GM19240 (cell line): ENCODE measurements around the gene CPVL.

Experiments
- DNase-seq: peaks from one replicate; pipeline ENCODE4 v3.0.0; 2011; ENCODE audit warnings: low spot score; ENCODE audit not compliant: insufficient read length

The CPVL gene

DNA sequence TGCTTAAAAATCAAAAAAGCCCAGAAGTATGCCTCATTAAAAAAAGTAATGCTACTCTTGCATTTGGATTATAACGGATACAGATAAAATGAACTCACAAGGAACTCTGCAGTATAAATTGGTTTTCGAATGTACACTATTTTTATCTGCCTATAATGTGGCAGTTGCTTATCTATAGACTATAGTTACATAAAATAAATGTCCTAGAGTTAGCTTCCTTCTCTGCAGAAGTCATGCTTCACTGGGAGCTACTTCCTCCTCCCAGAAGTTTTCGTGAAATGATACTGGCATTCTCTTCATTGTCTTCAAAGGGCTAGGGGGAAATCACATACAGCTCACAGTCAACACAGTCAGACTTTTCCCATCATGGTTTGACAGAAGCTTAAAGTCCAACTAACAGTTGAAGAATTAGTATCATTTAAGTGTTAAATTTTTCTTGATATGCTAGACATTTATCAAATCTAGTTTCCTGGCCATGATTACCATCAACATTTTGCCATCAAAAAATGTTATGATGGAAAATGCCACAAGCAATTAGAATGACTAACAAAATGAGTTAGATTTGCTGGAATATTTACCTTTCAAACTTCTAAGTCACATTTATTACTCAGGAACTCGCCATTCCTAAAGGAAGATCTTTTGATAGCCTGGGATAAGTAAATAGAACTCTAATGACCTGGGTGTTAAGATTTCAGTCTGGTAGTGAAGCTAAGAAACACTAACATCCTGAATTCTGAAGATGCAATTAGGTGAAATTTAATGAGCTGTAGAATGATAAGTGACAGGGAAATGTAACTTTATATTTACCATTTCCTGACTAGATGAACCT, 100.9 kb downstream of the CPVL start:
- DNase-seq: no peak

DNA sequence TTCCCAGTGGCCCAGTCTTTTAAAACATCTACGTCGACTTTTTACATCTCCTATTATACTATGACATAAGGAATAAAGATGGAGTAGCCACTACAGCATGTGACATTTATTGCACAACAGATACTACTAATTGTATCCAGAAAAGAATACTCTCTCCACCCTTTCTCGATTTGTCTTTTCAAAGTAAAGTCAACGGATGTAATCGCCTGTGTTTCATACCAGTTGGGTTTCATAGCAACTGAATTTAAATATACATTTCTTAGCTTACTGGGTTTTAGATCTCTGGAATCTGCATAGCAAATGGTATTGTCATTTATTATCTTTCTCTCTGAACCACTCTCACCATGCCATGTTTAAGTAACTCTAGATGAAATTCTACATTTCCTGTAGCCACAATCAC, 101.8 kb downstream of the CPVL start:
- no peak for DNase-seq

- no peak for DNase-seq
Measured at GRCh38 chr7:29043576-29043975, 102.8 kb downstream of the CPVL start.

DNA sequence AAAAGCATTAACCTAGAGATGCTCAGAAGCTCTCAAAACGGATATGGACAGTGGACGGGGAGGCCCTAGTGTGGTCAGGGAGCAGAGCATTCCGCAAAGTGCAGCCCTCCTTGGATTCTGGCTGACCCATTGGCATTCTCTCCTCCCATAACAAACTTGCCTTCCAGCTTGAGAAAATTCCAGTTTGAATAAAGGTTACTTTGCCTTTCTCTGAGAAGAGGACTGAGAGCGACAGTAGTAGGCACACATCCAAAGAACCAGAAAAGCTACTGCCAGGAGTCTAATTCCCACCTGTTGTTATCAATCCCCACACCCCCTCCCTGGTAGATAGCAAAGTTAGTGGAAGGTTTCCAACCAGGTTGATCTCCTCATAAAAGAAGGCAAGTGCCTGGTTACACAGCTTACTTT, 103.5 kb downstream of the CPVL start:
- no peak for DNase-seq

DNA sequence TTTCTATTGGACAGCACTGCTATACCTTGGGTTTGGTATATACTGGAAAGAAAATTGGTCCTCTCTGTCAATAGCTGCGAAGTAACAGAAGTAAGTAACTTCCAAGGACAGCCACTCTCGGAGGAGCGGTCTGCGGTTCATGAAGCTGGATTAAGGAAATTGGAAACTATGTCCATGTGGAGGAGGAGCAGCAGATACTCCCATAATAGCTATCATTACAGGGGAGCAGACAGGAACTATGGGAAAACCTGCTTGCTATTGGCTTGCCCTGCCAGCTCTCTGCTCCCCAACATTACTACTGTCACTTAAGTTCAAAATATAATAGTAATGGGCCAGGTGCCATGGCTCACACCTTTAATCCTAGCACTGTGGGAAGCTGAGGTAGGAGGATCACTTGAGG, 104.3 kb downstream of the CPVL start:
- no peak for DNase-seq

DNA sequence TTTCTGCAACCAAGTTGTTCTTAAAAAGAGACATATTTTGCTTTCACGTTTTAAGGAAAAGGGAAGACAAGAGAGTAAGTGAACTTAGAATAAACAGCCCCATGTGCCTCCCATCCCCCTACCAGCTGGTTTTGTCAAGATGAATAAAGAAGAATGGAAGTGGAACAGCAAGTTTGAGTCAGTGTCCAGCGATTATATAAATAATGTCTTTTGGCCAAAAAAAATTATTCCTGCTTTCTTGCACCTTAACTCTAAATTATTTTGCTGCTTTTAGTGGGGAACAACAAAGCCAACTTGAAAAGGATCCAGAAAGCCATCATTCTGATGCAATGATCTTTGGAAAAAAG, 105.8 kb downstream of the CPVL start:
- no peak for DNase-seq

GRCh38 chr7:29039821-29040578, 106.3 kb downstream of the CPVL start:
- no peak for DNase-seq

GRCh38 chr7:29038463-29038862, 107.9 kb downstream of the CPVL start:
- no peak for DNase-seq

DNA sequence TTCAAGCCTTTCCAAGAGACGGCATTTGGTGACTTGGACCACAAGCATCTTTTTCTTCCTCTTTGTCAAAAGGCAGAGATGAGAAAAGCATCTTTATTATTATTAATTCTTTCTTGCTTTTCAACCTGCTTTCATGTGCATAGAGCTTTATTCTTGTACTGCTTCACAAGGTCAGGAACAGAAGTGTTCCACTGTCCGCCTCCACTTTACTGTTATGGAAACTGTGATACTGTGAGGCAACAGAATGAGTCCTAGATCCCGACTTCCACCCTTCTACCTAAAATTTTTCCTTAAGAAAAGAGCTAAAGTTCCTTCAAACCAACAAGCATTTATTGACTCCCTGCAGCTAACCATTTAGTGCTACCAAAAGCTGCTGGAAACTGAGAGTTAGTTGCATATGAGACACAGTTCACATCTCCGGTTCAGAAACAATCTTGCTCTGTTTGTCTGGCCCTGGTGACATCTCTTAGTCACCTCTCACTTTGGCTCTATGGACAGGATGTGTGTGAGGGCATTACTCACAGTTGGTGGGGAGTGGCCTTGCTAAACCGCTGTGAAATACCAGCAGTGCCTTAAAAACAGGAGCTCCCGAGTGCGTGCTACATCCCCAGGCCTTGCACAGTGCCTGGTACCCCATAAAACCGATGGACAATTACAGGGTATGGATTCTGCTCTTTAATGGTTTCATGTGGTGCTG, 111.1 kb downstream of the CPVL start:
- DNase-seq: no peak

DNA sequence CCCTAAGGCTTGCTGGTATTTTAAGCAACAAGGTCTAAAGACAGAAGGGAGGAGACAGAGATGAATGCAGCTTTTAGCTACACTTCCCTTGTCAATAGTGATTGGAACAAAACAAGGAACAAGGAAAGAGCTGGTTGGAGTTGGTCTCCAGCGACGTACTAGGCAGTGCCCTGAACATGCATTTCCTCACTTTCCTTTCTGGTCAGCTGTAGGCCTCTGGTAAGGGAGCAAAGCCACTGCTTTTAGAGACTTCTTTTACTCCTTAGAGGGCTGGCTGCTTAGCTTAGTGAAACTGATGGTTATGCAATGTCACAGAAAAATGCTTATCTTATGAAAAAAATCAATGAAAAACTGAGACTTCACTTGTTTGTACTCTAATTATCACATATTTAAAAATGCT, 112.8 kb downstream of the CPVL start:
- no peak for DNase-seq

GRCh38 chr7:29032146-29032545, 114.2 kb downstream of the CPVL start:
- no peak for DNase-seq

GRCh38 chr7:29030781-29031275, 115.5 kb downstream of the CPVL start:
- DNase-seq: no peak

GRCh38 chr7:29022291-29022988, 123.9 kb downstream of the CPVL start:
- no peak for DNase-seq

DNA sequence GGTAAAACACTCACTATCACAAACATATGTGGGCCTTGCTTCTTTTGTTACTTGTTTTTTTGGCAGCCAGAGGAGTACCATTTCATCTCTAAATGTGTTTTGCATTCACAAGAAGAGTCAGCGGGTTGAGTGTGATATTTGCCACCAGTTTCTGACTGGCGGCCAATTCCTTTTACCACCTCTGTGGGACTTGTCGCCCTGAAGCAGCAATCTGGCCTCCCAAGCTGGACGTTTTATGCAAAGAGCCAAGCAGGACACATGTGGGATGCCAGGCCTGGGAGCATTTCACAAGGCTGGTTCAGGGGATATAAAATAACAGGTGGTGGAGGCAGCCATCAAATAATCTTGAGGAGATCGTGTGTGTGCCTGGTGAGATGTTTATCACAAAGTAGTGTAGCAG, 126.4 kb downstream of the CPVL start:
- DNase-seq: no peak

- DNase-seq: no peak
Measured at GRCh38 chr7:29019387-29019786, 127.0 kb downstream of the CPVL start.

DNA sequence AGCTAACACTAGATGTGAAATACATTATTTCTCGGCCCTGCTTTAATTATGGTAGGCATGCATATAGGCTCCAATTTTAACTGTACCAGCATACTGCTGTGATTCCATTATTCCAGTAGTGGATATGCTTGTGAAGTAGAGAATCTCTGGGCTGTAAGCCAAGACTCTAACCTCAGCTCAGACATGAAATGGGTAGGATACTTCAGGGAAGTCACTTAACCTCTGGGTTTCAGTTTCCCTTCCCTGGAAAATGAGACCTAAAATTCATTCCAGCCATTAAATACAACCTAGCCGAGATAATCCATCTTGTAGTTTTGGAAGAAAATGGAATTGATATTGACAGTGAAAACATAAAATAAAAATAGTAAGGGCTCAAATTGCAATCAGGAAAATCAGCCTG, 128.6 kb downstream of the CPVL start:
- no peak for DNase-seq

DNA sequence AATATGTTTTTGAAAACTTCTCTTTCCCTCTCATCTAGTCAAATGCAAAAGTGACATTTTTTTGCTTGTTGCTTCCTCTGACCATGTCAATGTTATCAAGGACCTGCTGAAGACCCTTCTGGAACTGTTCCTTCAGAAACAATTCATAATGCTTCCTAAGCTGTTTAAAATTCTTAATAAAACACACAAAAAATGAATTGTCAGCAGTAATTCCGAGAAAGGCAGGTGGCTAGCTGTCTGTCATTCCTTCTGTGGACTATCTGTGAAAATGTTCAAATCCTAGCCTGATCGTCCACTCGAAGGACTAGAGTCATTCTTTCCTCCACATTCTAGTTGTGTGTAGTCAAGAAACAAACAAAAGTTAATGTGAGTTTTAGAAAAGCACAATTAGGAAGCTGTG, 131.6 kb downstream of the CPVL start:
- DNase-seq: no peak

DNA sequence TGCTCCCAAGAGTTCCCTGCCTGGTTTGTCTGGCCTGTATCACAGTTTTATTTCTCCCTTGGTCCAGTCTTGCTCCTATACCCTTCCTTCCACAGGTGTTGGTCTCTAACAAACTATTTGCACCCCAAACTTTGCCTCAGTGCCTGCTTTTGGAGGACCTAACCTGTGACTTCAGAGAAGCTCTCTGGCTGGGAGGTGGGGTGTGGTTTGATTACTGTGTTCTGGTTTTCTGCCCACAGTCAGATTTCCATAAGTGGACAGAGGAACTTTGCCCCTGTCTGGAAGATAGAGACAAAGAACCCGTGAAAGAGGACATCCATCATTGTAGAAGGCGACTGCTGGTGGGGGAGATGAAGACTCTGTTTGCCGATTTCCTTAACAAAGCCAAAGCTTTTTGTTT, 132.4 kb downstream of the CPVL start:
- no peak for DNase-seq

GRCh38 chr7:29013082-29013695, 133.1 kb downstream of the CPVL start:
- DNase-seq: no peak

DNA sequence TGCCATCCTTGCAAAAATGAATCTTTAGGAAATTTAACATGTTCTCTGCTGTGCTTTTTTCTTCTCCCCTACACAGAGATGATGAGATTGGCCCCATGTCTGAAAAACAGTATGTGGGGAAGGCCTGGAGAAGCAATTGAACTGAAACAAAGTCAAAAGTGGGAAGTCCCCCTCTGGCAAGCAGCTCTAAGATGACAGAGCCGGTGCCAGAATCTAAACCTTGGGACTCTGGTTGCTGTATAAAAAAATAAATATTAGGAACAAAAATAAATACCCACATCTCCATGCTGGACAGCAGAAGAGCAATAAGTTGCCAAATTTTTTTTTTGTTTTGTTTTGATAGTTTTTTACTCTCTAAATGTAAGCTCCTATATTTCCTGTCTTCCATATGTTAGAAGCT, 136.4 kb downstream of the CPVL start:
- DNase-seq: no peak

GRCh38 chr7:29008590-29008989, 137.7 kb downstream of the CPVL start:
- DNase-seq: no peak
